Natural killer cell (primary cell): ENCODE measurements around the gene MAST4. TPM values are rescaled to one million over a fixed set of nuclear protein-coding genes. Genes with fewer than 3 reads are reported as not detected.

ENCODE experiments used
- ATAC-seq, 3 donors: fragments of 150-1000 bp in 2 of 3; fragments of 200-7000 bp in 1 of 3; cut with Tn5 transposase; 1 replicate in 1 of 3; 2 replicates in 2 of 3; pipeline ENCODE4 v1.10.0; 2021; ENCODE audit warnings: mild to moderate bottlenecking in 2 of 3, moderate library complexity in 2 of 3
- DNase-seq, 2 donors: peaks; one replicate each; pipeline versions ENCODE4 v3.0.0 to v3.0.0-alpha.2; 2013 to 2021; ENCODE audit warnings: mixed read lengths in 1 of 2
- H3K27ac ChIP-seq: one replicate; pipeline ENCODE4 v1.5.1; 2013; ENCODE audit warnings: mild to moderate bottlenecking, low read length
- H3K27me3 ChIP-seq: one replicate; pipeline ENCODE4 v1.6.1; 2013; ENCODE audit warnings: low read length; ENCODE audit not compliant: control insufficient read depth, insufficient read depth
- H3K36me3 ChIP-seq: one replicate; pipeline ENCODE4 v1.6.1; 2013; ENCODE audit warnings: low read length; ENCODE audit not compliant: control insufficient read depth, insufficient read depth
- H3K4me1 ChIP-seq: one replicate; pipeline ENCODE4 v1.6.1; 2013; ENCODE audit warnings: low read length; ENCODE audit not compliant: control insufficient read depth, insufficient read depth
- H3K4me3 ChIP-seq: one replicate; pipeline ENCODE4 v1.5.1; 2013; ENCODE audit warnings: low read length
- H3K9me3 ChIP-seq: one replicate; pipeline ENCODE4 v1.6.1; 2013; ENCODE audit warnings: low read length; ENCODE audit not compliant: control insufficient read depth, insufficient read depth
- H3K27ac Mint-ChIP-seq, 2 donors: one replicate each; pipeline ENCODE4 v1.8.0; 2022; ENCODE audit warnings: mild to moderate bottlenecking in 2 of 2, mixed read lengths in 2 of 2, moderate library complexity in 1 of 2
- H3K27me3 Mint-ChIP-seq, 2 donors: one replicate each; pipeline ENCODE4 v1.8.0; 2022; ENCODE audit warnings: low read depth in 2 of 2, mixed read lengths in 2 of 2
- H3K36me3 Mint-ChIP-seq: one replicate; pipeline ENCODE4 v1.8.0; 2022; ENCODE audit warnings: mixed read lengths
- H3K4me1 Mint-ChIP-seq, 2 donors: one replicate each; pipeline ENCODE4 v1.8.0; 2022; ENCODE audit warnings: mixed read lengths in 2 of 2
- H3K4me3 Mint-ChIP-seq: one replicate; pipeline ENCODE4 v1.8.0; 2022; ENCODE audit warnings: mild to moderate bottlenecking, moderate library complexity, mixed read lengths
- H3K9me3 Mint-ChIP-seq, 2 donors: one replicate each; pipeline ENCODE4 v1.8.0; 2022; ENCODE audit warnings: mixed read lengths in 2 of 2
- CTCF ChIP-seq: fragments of 200-600 bp; IDR thresholded peaks from one replicate; pipeline ENCODE4 v1.8.0; 2022; ENCODE audit warnings: antibody characterized with exemption
- WGBS: methylation state at CpG from one replicate; pipeline ENCODE4 v1.1.7; 2013; ENCODE audit warnings: missing lambda C conversion rate; ENCODE audit not compliant: insufficient coverage; 5-methylcytosine and 5-hydroxymethylcytosine counted together
- intact Hi-C: fragments of 100-400 bp; cut with micrococcal nuclease; formaldehyde crosslinking; loops from one replicate; pipeline ENCODE4 v1.14.2; 2022
- total RNA-seq, 4 donors: library from RNA; stranded (reverse); fragments of 120-200 nt in 1 of 4; gene quantifications; one replicate each; pipeline versions ENCODE4 v1.2.3 to v1.2.4, GENCODE V29; 2013 to 2022

Gene MAST4
- total RNA-seq, 3 donors from 2014 or later (not counting 1 experiment from before 2014, with no cell fraction given): 6.5 to 14.1 (median 12.7) TPM

DNA sequence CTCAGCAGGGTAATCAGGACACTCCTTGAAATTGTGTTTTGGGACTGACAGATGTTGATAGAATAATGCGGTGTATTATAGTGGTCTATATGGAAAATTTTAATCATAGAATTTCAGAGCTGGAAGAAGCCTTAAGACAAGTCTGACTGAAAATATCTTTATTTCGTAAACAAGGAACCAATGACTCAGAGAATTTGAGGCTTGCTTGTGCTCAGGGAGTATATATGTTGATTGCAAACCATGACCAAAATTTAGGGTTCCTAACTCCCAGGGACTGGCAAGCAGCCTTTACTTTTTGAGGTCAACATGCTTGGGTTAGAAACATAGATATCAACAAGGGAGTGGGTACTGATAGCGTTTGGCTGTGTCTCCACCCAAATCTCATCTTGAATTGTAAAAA, 313.2 kb downstream of the MAST4 start:
- H3K27ac Mint-ChIP-seq: no peak overlapping the region
- WGBS: 100% methylated on average over 2 of the region's 3 CpGs
- no peak overlapping the region for H3K27ac ChIP-seq
- H3K4me1 Mint-ChIP-seq: no peaks in the 10 kb centered on the region
- H3K4me3 ChIP-seq: no peak overlapping the region
- peaks cover 2% of the 10 kb centered on the region for H3K27me3 ChIP-seq
- H3K9me3 ChIP-seq: no peaks in the 10 kb centered on the region
- intact Hi-C loops: no loop called here
- TF ChIP-seq CTCF: no peak
- no peaks in the 10 kb centered on the region for H3K36me3 Mint-ChIP-seq
- H3K9me3 Mint-ChIP-seq: no peaks in the 10 kb centered on the region
- ATAC-seq (no peak), DNase-seq (no peak)
- no peak overlapping the region for H3K4me3 Mint-ChIP-seq
- H3K36me3 ChIP-seq: no peaks in the 10 kb centered on the region
- H3K27me3 Mint-ChIP-seq: peaks cover 0 to 6% of the 10 kb centered on the region in 2 donors
- no peaks in the 10 kb centered on the region for H3K4me1 ChIP-seq

DNA sequence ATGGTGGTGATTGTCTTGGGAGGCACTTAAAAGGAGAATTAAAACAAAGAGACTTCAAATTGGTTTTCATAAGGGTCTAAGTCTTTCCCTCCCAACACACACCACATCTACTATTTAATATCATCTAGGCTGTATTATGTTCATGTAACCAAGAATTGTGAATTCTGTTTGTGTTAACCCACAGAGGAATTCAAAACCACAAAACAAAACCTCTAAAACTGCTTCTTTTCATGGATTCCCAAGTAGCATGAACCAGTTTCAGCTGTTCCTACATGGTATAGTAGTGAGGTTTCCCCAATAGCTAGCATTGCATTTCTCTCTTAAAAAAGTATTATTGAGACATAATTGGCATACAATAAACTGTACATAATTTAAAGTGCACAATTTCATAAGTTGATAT, 316.6 kb downstream of the MAST4 start:
- H3K36me3 Mint-ChIP-seq: no peaks in the 10 kb centered on the region
- H3K27ac ChIP-seq: no peak overlapping the region
- H3K27me3 Mint-ChIP-seq: peaks cover 4 to 5% of the 10 kb centered on the region in 2 donors
- no peaks in the 10 kb centered on the region for H3K4me1 Mint-ChIP-seq
- no peaks in the 10 kb centered on the region for H3K9me3 Mint-ChIP-seq
- intact Hi-C loops: no loop called here
- H3K36me3 ChIP-seq: no peaks in the 10 kb centered on the region
- no peaks in the 10 kb centered on the region for H3K9me3 ChIP-seq
- no peak overlapping the region for H3K4me3 ChIP-seq
- DNase-seq (no peak), ATAC-seq (no peak)
- H3K4me3 Mint-ChIP-seq: no peak overlapping the region
- H3K27ac Mint-ChIP-seq: no peak overlapping the region
- peaks cover 2% of the 10 kb centered on the region for H3K27me3 ChIP-seq
- TF ChIP-seq CTCF: no peak
- no peaks in the 10 kb centered on the region for H3K4me1 ChIP-seq

GRCh38 chr5:66915531-66915930, 319.3 kb downstream of the MAST4 start:
- Mint-ChIP-seq H3K27me3 (peaks cover 3 to 5% of the 10 kb centered on the region in 2 donors), H3K9me3 (peaks cover 2 to 3% of the 10 kb centered on the region in 2 donors), H3K36me3 (no peaks in the 10 kb centered on the region), H3K27ac (no peak overlapping the region), H3K4me1 (no peaks in the 10 kb centered on the region), H3K4me3 (no peak overlapping the region)
- no peak for ATAC-seq
- intact Hi-C loops: no loop called here
- no peaks in the 10 kb centered on the region for H3K36me3 ChIP-seq
- H3K27ac ChIP-seq: no peak overlapping the region
- no peak for TF ChIP-seq CTCF
- H3K9me3 ChIP-seq: no peaks in the 10 kb centered on the region
- no peaks in the 10 kb centered on the region for H3K4me1 ChIP-seq
- no peak overlapping the region for H3K4me3 ChIP-seq
- 90% methylated on average over 5 of the region's 7 CpGs for WGBS
- DNase-seq: no peak
- peaks cover 2% of the 10 kb centered on the region for H3K27me3 ChIP-seq

DNA sequence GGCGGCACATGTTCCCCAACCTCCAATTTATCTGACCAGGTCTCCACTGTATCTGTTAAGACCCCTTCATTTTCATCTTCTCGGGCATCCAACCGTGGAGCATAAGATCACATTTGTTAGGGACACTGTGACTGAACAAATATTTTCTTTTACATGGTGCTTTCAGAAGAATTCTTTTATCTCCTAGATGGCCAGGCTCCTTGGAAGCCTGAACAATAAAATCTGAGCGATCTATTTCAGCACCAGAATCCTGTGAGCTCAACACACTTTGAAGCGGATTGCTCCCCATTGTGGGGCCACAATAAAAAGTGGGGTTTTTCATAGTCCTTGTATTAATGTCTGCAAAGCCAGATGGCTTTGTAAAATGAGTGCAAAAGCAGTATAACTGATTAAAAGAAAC, 326.7 kb downstream of the MAST4 start:
- Histone ChIP-seq H3K4me1 (no peaks in the 10 kb centered on the region), H3K36me3 (no peaks in the 10 kb centered on the region), H3K9me3 (no peaks in the 10 kb centered on the region), H3K4me3 (no peak overlapping the region), H3K27ac (no peak overlapping the region), H3K27me3 (no peaks in the 10 kb centered on the region)
- DNase-seq (no peak), ATAC-seq (no peak)
- whole genome bisulfite sequencing: 87% methylated on average over 5 of the region's 5 CpGs
- no peak overlapping the region for H3K4me3 Mint-ChIP-seq
- peaks cover 2 to 3% of the 10 kb centered on the region in 2 donors for H3K9me3 Mint-ChIP-seq
- H3K36me3 Mint-ChIP-seq: no peaks in the 10 kb centered on the region
- no peak for TF ChIP-seq CTCF
- H3K27ac Mint-ChIP-seq: no peak overlapping the region
- H3K27me3 Mint-ChIP-seq: peaks cover 3 to 7% of the 10 kb centered on the region in 2 donors
- no peaks in the 10 kb centered on the region for H3K4me1 Mint-ChIP-seq
- intact Hi-C loops: no loop called here
